ENCODE measurements around the gene TNKS2. TPM values are rescaled to one million over a fixed set of nuclear protein-coding genes. Genes with fewer than 3 reads are reported as not detected.

The TNKS2 gene
- total RNA-seq, 4 donors from 2014 or later: 40.5 to 70.0 (median 57.4) TPM

GRCh38 chr10:91762878-91763277 is 35.3 kb upstream of the TNKS2 start:
- WGBS, 2 donors: 29 to 43% methylated on average over 1 of the region's 1 CpG

DNA sequence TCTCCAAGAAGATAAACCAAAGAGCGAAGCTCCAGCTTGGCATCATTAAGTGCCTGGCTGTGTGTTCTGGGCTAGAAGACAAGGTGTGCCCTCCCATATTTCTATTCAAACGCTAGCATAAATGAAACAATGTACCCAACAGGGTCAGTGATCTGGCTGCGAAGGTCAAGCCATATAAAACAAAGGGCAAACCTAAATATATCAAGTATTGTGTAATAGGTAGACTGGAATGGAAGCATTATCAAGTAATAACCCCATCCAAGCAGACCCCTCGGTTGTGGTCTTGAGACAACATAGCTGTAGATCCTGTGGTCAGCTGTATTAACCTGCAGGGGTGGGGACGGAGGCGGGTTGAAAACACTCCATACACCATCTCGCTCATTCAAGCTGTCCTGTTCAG is 31.6 kb upstream of the TNKS2 start:
- DNase-seq (ENCODE audit: low spot score in 2 of 2): no peak
- H3K4me3 ChIP-seq (ENCODE audit: low read depth, poor library complexity, severe bottlenecking): no peak overlapping the region
- no peak for TF ChIP-seq POLR2A (IDR thresholded peaks at IDR 0.05)
- TF ChIP-seq, protein P1, sequence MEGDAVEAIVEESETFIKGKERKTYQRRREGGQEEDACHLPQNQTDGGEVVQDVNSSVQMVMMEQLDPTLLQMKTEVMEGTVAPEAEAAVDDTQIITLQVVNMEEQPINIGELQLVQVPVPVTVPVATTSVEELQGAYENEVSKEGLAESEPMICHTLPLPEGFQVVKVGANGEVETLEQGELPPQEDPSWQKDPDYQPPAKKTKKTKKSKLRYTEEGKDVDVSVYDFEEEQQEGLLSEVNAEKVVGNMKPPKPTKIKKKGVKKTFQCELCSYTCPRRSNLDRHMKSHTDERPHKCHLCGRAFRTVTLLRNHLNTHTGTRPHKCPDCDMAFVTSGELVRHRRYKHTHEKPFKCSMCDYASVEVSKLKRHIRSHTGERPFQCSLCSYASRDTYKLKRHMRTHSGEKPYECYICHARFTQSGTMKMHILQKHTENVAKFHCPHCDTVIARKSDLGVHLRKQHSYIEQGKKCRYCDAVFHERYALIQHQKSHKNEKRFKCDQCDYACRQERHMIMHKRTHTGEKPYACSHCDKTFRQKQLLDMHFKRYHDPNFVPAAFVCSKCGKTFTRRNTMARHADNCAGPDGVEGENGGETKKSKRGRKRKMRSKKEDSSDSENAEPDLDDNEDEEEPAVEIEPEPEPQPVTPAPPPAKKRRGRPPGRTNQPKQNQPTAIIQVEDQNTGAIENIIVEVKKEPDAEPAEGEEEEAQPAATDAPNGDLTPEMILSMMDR (IDR thresholded peaks at IDR 0.05): no peak
- WGBS, 2 donors: 90 to 91% methylated on average over 7 of the region's 7 CpGs
- intact Hi-C loops (cut with DNase I; ENCODE audit: low total_unique reads): no loop called here

More at GRCh38 chr10:91762878-91763277, 35.3 kb upstream of the TNKS2 start:
- no peak overlapping the region for H3K4me3 ChIP-seq (ENCODE audit: low read depth, poor library complexity, severe bottlenecking)
- no peak for TF ChIP-seq POLR2A (IDR thresholded peaks at IDR 0.05)
- TF ChIP-seq, protein P1 (IDR thresholded peaks at IDR 0.05): no peak
- intact Hi-C loops (cut with DNase I; ENCODE audit: low total_unique reads): loop anchor here (5.0 kb wide), 1 partner anchor 779 kb away; no protein-coding TSS in a partner anchor
- no peak for DNase-seq (ENCODE audit: low spot score in 2 of 2)

GRCh38 chr10:91768123-91768522 is 30.1 kb upstream of the TNKS2 start:
- no peak for DNase-seq (ENCODE audit: low spot score in 2 of 2)
- intact Hi-C loops (cut with DNase I; ENCODE audit: low total_unique reads): no loop called here
- WGBS, 2 donors: 86% methylated on average over 3 of the region's 3 CpGs
- H3K4me3 ChIP-seq (ENCODE audit: low read depth, poor library complexity, severe bottlenecking): no peak overlapping the region
- TF ChIP-seq, protein P1 (IDR thresholded peaks at IDR 0.05): no peak
- no peak for TF ChIP-seq POLR2A (IDR thresholded peaks at IDR 0.05)

GRCh38 chr10:91771907-91772306 is 26.3 kb upstream of the TNKS2 start:
- DNase-seq (ENCODE audit: low spot score in 2 of 2): no peak
- intact Hi-C loops (cut with DNase I; ENCODE audit: low total_unique reads): no loop called here
- WGBS, 2 donors: 29 to 32% methylated on average over 1 of the region's 1 CpG
- TF ChIP-seq POLR2A (IDR thresholded peaks at IDR 0.05): no peak
- TF ChIP-seq, protein P1 (IDR thresholded peaks at IDR 0.05): no peak
- H3K4me3 ChIP-seq (ENCODE audit: low read depth, poor library complexity, severe bottlenecking): no peak overlapping the region

- DNase-seq (ENCODE audit: low spot score in 2 of 2): no peak
- no peak for TF ChIP-seq POLR2A (IDR thresholded peaks at IDR 0.05)
- TF ChIP-seq, protein P1 (IDR thresholded peaks at IDR 0.05): no peak
- H3K4me3 ChIP-seq (ENCODE audit: low read depth, poor library complexity, severe bottlenecking): no peak overlapping the region
- intact Hi-C loops (cut with DNase I; ENCODE audit: low total_unique reads): no loop called here
- WGBS, 2 donors: 82 to 92% methylated on average over 2 of the region's 2 CpGs
Observed at GRCh38 chr10:91772461-91772860, 25.8 kb upstream of the TNKS2 start.

GRCh38 chr10:91772869-91773268 is 25.4 kb upstream of the TNKS2 start:
- 87 to 89% methylated on average over 1 of the region's 1 CpG for WGBS, 2 donors
- TF ChIP-seq, protein P1 (IDR thresholded peaks at IDR 0.05): no peak
- TF ChIP-seq POLR2A (IDR thresholded peaks at IDR 0.05): no peak
- intact Hi-C loops (cut with DNase I; ENCODE audit: low total_unique reads): no loop called here
- H3K4me3 ChIP-seq (ENCODE audit: low read depth, poor library complexity, severe bottlenecking): no peak overlapping the region
- DNase-seq (ENCODE audit: low spot score in 2 of 2): no peak
